ENCODE data around the gene THADA.
"Not testable (repeated sequence)": the region's sequence is repeated elsewhere in the genome, so short reads cannot be mapped to it uniquely, and the experiment has no call there.

THADA gene

GRCh38 chr2:43540021-43540779, 55.6 kb downstream of the THADA start:
- no peak for FAIRE-seq

GRCh38 chr2:43539436-43539835, 56.4 kb downstream of the THADA start:
- no peak for FAIRE-seq

- FAIRE-seq: no peak
Observed at GRCh38 chr2:43538034-43538670, 57.7 kb downstream of the THADA start.

- no peak for FAIRE-seq
Observed at GRCh38 chr2:43537137-43537536, 58.7 kb downstream of the THADA start.

- FAIRE-seq: no peak
Observed at GRCh38 chr2:43534569-43534968, 61.3 kb downstream of the THADA start.

- FAIRE-seq: not testable (repeated sequence)
Observed at GRCh38 chr2:43532572-43532971, 63.3 kb downstream of the THADA start.

GRCh38 chr2:43531251-43531650, 64.6 kb downstream of the THADA start:
- no peak for FAIRE-seq

- FAIRE-seq: no peak
Observed at GRCh38 chr2:43526994-43527393, 68.8 kb downstream of the THADA start.

GRCh38 chr2:43525506-43525905, 70.3 kb downstream of the THADA start:
- FAIRE-seq: no peak

GRCh38 chr2:43524177-43524965, 71.5 kb downstream of the THADA start:
- FAIRE-seq: no peak

- no peak for FAIRE-seq
Observed at GRCh38 chr2:43522177-43522576, 73.7 kb downstream of the THADA start.

GRCh38 chr2:43521568-43521967, 74.3 kb downstream of the THADA start:
- no peak for FAIRE-seq

GRCh38 chr2:43520919-43521318, 74.9 kb downstream of the THADA start:
- no peak for FAIRE-seq

- no peak for FAIRE-seq
Observed at GRCh38 chr2:43519643-43520221, 76.1 kb downstream of the THADA start.

- FAIRE-seq: no peak
Observed at GRCh38 chr2:43518718-43519117, 77.1 kb downstream of the THADA start.

GRCh38 chr2:43518181-43518580, 77.7 kb downstream of the THADA start:
- FAIRE-seq: no peak

- no peak for FAIRE-seq
Observed at GRCh38 chr2:43515807-43516497, 79.9 kb downstream of the THADA start.

- no peak for FAIRE-seq
Observed at GRCh38 chr2:43515248-43515647, 80.6 kb downstream of the THADA start.

GRCh38 chr2:43513796-43514195, 82.0 kb downstream of the THADA start:
- no peak for FAIRE-seq

GRCh38 chr2:43513216-43513615, 82.6 kb downstream of the THADA start:
- no peak for FAIRE-seq

- FAIRE-seq: no peak
Observed at GRCh38 chr2:43511199-43511598, 84.6 kb downstream of the THADA start.

GRCh38 chr2:43509886-43510285, 86.0 kb downstream of the THADA start:
- no peak for FAIRE-seq

- no peak for FAIRE-seq
Observed at GRCh38 chr2:43508209-43508608, 87.6 kb downstream of the THADA start.
